T-cell (primary cell): Measurements from ENCODE around the gene CSNK1A1. TPM values are rescaled to one million over a fixed set of nuclear protein-coding genes. Genes with fewer than 3 reads are reported as not detected.
"Not testable (repeated sequence)": the region's sequence is repeated elsewhere in the genome, so short reads cannot be mapped to it uniquely, and the experiment has no call there.

Experiments
- ATAC-seq, 4 experiments: fragments of 200-7000 bp in 3 of 4; fragments of 150-1000 bp in 1 of 4; cut with Tn5 transposase; replicated peaks in 1 of 4; 1 replicate in 3 of 4; 2 replicates in 1 of 4; pipeline ENCODE4 v1.10.0; 2021; ENCODE audit warnings: moderate library complexity in 3 of 4, mild to moderate bottlenecking in 2 of 4, moderate number of reproducible peaks in 1 of 4
- CTCF ChIA-PET, 2 donors: fragments of 300-600 bp; sonication (Branson Sonifier 250); formaldehyde crosslinking; loops; one replicate each; lab custom pipeline; 2022; ENCODE audit warnings: antibody characterized with exemption in 2 of 2; lab: Charles Lee
- POLR2A ChIA-PET, 2 donors: fragments of 300-600 bp; sonication (Branson Sonifier 250); formaldehyde crosslinking; loops; one replicate each; lab custom pipeline; 2022; ENCODE audit warnings: antibody characterized with exemption in 2 of 2; lab: Charles Lee
- DNase-seq, 35 experiments: peaks; one replicate each; pipeline versions ENCODE4 v3.0.0 to v3.0.0-alpha.2; 2013 to 2023
- H3K27ac ChIP-seq: one replicate; pipeline ENCODE4 v1.5.1; 2013; ENCODE audit warnings: low read length
- H3K27me3 ChIP-seq, 2 experiments: replicated peaks in 1 of 2; 1 replicate in 1 of 2; 2 replicates in 1 of 2; pipeline versions ENCODE4 v1.6.1 to v1.7.0; 2013; ENCODE audit warnings: low read length in 1 of 2, mixed read lengths in 1 of 2; ENCODE audit not compliant: control insufficient read depth in 2 of 2, insufficient read depth in 2 of 2; ENCODE audit errors: extremely low read depth in 1 of 2
- H3K36me3 ChIP-seq, 2 donors: 1 replicate in 1 of 2; 2 replicates in 1 of 2; pipeline versions ENCODE4 v1.6.1 to v1.7.0; 2013; ENCODE audit warnings: low read length in 1 of 2; ENCODE audit not compliant: control insufficient read depth in 2 of 2, insufficient read depth in 1 of 2; ENCODE audit errors: extremely low read depth in 1 of 2
- H3K4me1 ChIP-seq, 2 experiments: 1 replicate in 1 of 2; 2 replicates in 1 of 2; pipeline versions ENCODE4 v1.6.1 to v1.7.0; 2013; ENCODE audit warnings: low read length in 2 of 2, mixed read lengths in 1 of 2; ENCODE audit not compliant: insufficient read depth in 2 of 2, control insufficient read depth in 1 of 2; ENCODE audit errors: extremely low read depth in 1 of 2
- H3K4me3 ChIP-seq, 2 donors: 1 replicate in 1 of 2; 2 replicates in 1 of 2; pipeline versions ENCODE4 v1.5.1 to v1.7.0; 2013; ENCODE audit warnings: mild to moderate bottlenecking in 2 of 2, low read length in 1 of 2, moderate library complexity in 1 of 2; ENCODE audit not compliant: control insufficient read depth in 1 of 2; ENCODE audit errors: extremely low read depth in 1 of 2
- H3K9me3 ChIP-seq: 2 replicates; pipeline ENCODE4 v1.7.0; 2013
- H3K27ac Mint-ChIP-seq, 2 donors: one replicate each; pipeline ENCODE4 v1.8.0; 2020 to 2021; ENCODE audit warnings: mild to moderate bottlenecking in 2 of 2, mixed read lengths in 2 of 2
- H3K27me3 Mint-ChIP-seq, 2 donors: one replicate each; pipeline ENCODE4 v1.8.0; 2021 to 2022; ENCODE audit warnings: mixed read lengths in 2 of 2
- H3K36me3 Mint-ChIP-seq: one replicate; pipeline ENCODE4 v1.8.0; 2021; ENCODE audit warnings: mixed read lengths
- H3K4me1 Mint-ChIP-seq, 3 donors: one replicate each; pipeline ENCODE4 v1.8.0; 2020 to 2022; ENCODE audit warnings: mixed read lengths in 3 of 3, mild to moderate bottlenecking in 1 of 3
- H3K4me3 Mint-ChIP-seq, 3 donors: one replicate each; pipeline ENCODE4 v1.8.0; 2020 to 2022; ENCODE audit warnings: mild to moderate bottlenecking in 3 of 3, mixed read lengths in 3 of 3, moderate library complexity in 3 of 3
- H3K9me3 Mint-ChIP-seq, 3 donors: one replicate each; pipeline ENCODE4 v1.8.0; 2020 to 2022; ENCODE audit warnings: mixed read lengths in 3 of 3
- WGBS: methylation state at CpG from one replicate; pipeline ENCODE4 v1.1.5; 2013; ENCODE audit warnings: missing lambda C conversion rate; ENCODE audit not compliant: insufficient coverage; 5-methylcytosine and 5-hydroxymethylcytosine counted together
- total RNA-seq, 35 experiments: library from RNA in 6 of 35; stranded (reverse) in 6 of 35; fragments of 120-200 nt in 1 of 35; gene quantifications; one replicate each; pipeline versions ENCODE4 v1.2.1 to v1.2.4 and lab custom pipeline; 2013 to 2026

CSNK1A1 gene
- total RNA-seq (100 to 1,000 TPM; 161 to 193 (median 178) TPM), total RNA-seq (lab: John Stamatoyannopoulos, UW) (149 to 241 (median 184) reads per million in 29 experiments)
- 150 TPM for total RNA-seq (2013)

- ChIA-PET POLR2A (interaction anchor here in 1 of 2 donors (0.5 to 1.9 kb wide), 4 partner anchors 14 to 194 kb away, joined by 3 to 6 read pairs (median 4); partner anchors contain the start of gene PCYOX1L), CTCF (interaction anchor here (0.6 to 3.4 kb wide), 10 partner anchors 12 to 409 kb away, joined by 3 to 11 read pairs (median 4); partner anchors contain the start of genes PCYOX1L (in 1 of the 2) and SLC26A2 (in 1 of the 2))
- Mint-ChIP-seq H3K4me3 (peak within 1 kb of the TSS; percentile 95 to 97 (median 95)), H3K9me3 (no peaks in the 10 kb centered on the region), H3K4me1 (peaks cover 34 to 37% (median 34%) of the 10 kb centered on the region in 3 donors), H3K27ac (peak within 1 kb of the TSS; percentile 97 to 98), H3K27me3 (no peaks in the 10 kb centered on the region), H3K36me3 (peaks cover 23% of the 10 kb centered on the region)
- Histone ChIP-seq H3K27ac (peak within 1 kb of the TSS; percentile 98), H3K36me3 (peaks cover 0 to 13% of the 10 kb centered on the region in 2 donors), H3K27me3 (no peaks in the 10 kb centered on the region), H3K9me3 (no peaks in the 10 kb centered on the region), H3K4me1 (peaks cover 16 to 17% of the 10 kb centered on the region in 2 experiments), H3K4me3 (peak within 1 kb of the TSS; percentile 98 to 100)
- DNase-seq: peak; percentile 93 to 100 (median 97)
- peak; percentile 88 to 92 (median 90) for ATAC-seq
- WGBS: under 1% methylated on average over 57 of the region's 67 CpGs
Measured at GRCh38 chr5:149551227-149552037, at the start of gene CSNK1A1. CSNK1A1 (minus strand) TSS chr5:149551439; CDS start chr5:149550964, 475 bp downstream.

GRCh38 chr5:149600932-149601331 lies 49.7 kb upstream of the CSNK1A1 start:
- WGBS: 100% methylated on average over 2 of the region's 3 CpGs
- H3K27ac Mint-ChIP-seq: no peak overlapping the region
- peaks cover 2 to 10% (median 5%) of the 10 kb centered on the region in 3 donors for H3K4me1 Mint-ChIP-seq
- ATAC-seq (no peak), DNase-seq (no peak)
- no peak overlapping the region for H3K4me3 Mint-ChIP-seq
- POLR2A ChIA-PET: no interaction called here
- peaks cover 0 to 4% of the 10 kb centered on the region in 2 experiments for H3K4me1 ChIP-seq
- no peaks in the 10 kb centered on the region for H3K9me3 Mint-ChIP-seq
- H3K27me3 ChIP-seq: no peaks in the 10 kb centered on the region
- no peak overlapping the region for H3K27ac ChIP-seq
- H3K36me3 ChIP-seq: no peaks in the 10 kb centered on the region
- CTCF ChIA-PET: interaction anchor here in 1 of 2 donors (0.8 kb wide), 1 partner anchor 36 kb away, joined by 3 read pairs; no protein-coding TSS in a partner anchor
- H3K9me3 ChIP-seq: no peaks in the 10 kb centered on the region
- no peak overlapping the region for H3K4me3 ChIP-seq
- H3K36me3 Mint-ChIP-seq: no peaks in the 10 kb centered on the region
- H3K27me3 Mint-ChIP-seq: peaks cover 0 to 4% of the 10 kb centered on the region in 2 donors

- Mint-ChIP-seq H3K4me3 (no peak overlapping the region), H3K36me3 (no peaks in the 10 kb centered on the region), H3K27ac (no peak overlapping the region), H3K9me3 (no peaks in the 10 kb centered on the region), H3K27me3 (peaks cover 0 to 5% of the 10 kb centered on the region in 2 donors), H3K4me1 (peaks cover 0 to 7% (median 0%) of the 10 kb centered on the region in 3 donors)
- H3K4me3 ChIP-seq: no peak overlapping the region
- H3K9me3 ChIP-seq: no peaks in the 10 kb centered on the region
- no peaks in the 10 kb centered on the region for H3K4me1 ChIP-seq
- POLR2A ChIA-PET: no interaction called here
- ATAC-seq: no peak
- H3K36me3 ChIP-seq: no peaks in the 10 kb centered on the region
- CTCF ChIA-PET: no interaction called here
- DNase-seq: no peak
- no peaks in the 10 kb centered on the region for H3K27me3 ChIP-seq
- no CpG with 5 or more reads among the region's 4 CpGs for WGBS
- no peak overlapping the region for H3K27ac ChIP-seq
Measured at GRCh38 chr5:149599375-149599774, 48.1 kb upstream of the CSNK1A1 start.

- ATAC-seq (no peak), DNase-seq (no peak)
- POLR2A ChIA-PET: no interaction called here
- no peaks in the 10 kb centered on the region for H3K36me3 Mint-ChIP-seq
- H3K27me3 Mint-ChIP-seq: peaks cover 0 to 8% of the 10 kb centered on the region in 2 donors
- H3K27ac Mint-ChIP-seq: no peak overlapping the region
- no peaks in the 10 kb centered on the region for H3K27me3 ChIP-seq
- no peak overlapping the region for H3K27ac ChIP-seq
- H3K4me1 ChIP-seq: no peaks in the 10 kb centered on the region
- peaks cover 0 to 7% (median 0%) of the 10 kb centered on the region in 3 donors for H3K4me1 Mint-ChIP-seq
- H3K9me3 ChIP-seq: no peaks in the 10 kb centered on the region
- H3K36me3 ChIP-seq: no peaks in the 10 kb centered on the region
- H3K9me3 Mint-ChIP-seq: no peaks in the 10 kb centered on the region
- CTCF ChIA-PET: no interaction called here
- H3K4me3 Mint-ChIP-seq: no peak overlapping the region
- no peak overlapping the region for H3K4me3 ChIP-seq
- 82% methylated on average over 3 of the region's 3 CpGs for WGBS
Measured at GRCh38 chr5:149598966-149599365, 47.7 kb upstream of the CSNK1A1 start.

GRCh38 chr5:149598234-149598633 lies 47.0 kb upstream of the CSNK1A1 start:
- H3K27me3 Mint-ChIP-seq, H3K9me3 ChIP-seq, H3K4me3 Mint-ChIP-seq, DNase-seq, POLR2A ChIA-PET, CTCF ChIA-PET, H3K27ac ChIP-seq, ATAC-seq, H3K4me1 Mint-ChIP-seq, H3K4me1 ChIP-seq, H3K36me3 Mint-ChIP-seq, H3K27ac Mint-ChIP-seq, H3K4me3 ChIP-seq, H3K9me3 Mint-ChIP-seq, H3K27me3 ChIP-seq, H3K36me3 ChIP-seq: not testable (repeated sequence)
- 100% methylated on average over 2 of the region's 2 CpGs for WGBS

GRCh38 chr5:149597618-149598017 lies 46.4 kb upstream of the CSNK1A1 start:
- H3K27ac ChIP-seq: no peak overlapping the region
- no peaks in the 10 kb centered on the region for H3K27me3 ChIP-seq
- Mint-ChIP-seq H3K27me3 (peaks cover 0 to 8% of the 10 kb centered on the region in 2 donors), H3K27ac (no peak overlapping the region), H3K4me1 (peaks cover 0 to 7% (median 0%) of the 10 kb centered on the region in 3 donors), H3K36me3 (no peaks in the 10 kb centered on the region), H3K9me3 (no peaks in the 10 kb centered on the region), H3K4me3 (no peak overlapping the region)
- ChIA-PET CTCF (no interaction called here), POLR2A (no interaction called here)
- H3K36me3 ChIP-seq: no peaks in the 10 kb centered on the region
- WGBS: 96% methylated on average over 6 of the region's 7 CpGs
- DNase-seq (no peak), ATAC-seq (no peak)
- no peaks in the 10 kb centered on the region for H3K4me1 ChIP-seq
- no peak overlapping the region for H3K4me3 ChIP-seq
- no peaks in the 10 kb centered on the region for H3K9me3 ChIP-seq
